ENCODE measurements around the gene ZNF701. TPM values are rescaled to one million over a fixed set of nuclear protein-coding genes. Genes with fewer than 3 reads are reported as not detected.

The ZNF701 gene
- polyA plus RNA-seq, 1 of the 3 experiments (the other 2 are of a cell fraction), result 3.8 TPM

DNA sequence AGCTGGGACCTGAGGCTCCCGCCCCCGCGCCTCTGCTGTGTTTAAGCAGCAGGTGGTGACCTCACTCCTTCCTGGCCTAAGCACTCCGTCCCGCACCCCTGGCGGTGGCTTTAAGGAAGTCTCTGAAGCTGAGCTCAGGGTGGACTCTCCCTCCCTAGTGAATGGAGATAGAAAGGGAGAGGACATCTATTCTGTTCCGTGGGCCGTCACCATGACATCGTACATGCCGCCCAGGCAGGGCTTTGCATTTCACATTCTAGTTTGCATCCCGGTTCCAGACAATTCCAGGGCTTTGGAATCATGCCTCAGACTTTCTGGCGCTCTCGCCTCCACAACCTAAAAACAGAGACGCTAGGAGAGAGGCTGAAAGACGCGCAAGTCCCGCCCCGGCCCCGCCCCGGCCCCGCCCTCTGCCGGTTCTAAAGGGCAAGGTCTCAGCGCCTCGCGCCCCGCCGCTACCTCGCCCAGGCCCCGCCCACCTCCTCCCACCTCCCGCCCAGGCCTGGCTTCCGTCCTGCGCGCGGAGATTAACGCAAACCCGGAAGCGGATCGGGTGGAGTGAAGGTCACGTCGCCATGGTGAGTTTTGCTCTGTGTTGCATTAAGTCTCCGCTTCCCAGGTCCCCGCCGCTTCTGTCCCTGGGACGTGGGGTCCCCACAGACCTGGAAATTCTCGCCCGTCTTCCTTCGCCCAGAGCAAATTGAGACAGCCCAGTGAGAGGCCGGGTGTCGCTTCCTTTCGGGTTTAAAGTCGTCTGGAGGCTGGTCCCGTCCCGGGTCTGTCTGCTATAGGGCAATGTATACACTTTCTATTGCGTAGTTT, 42.7 kb upstream of the ZNF701 start, which contains the start of gene ZNF808:
ZNF808 (plus strand) TSS at position 535 of the 822 bp plus-strand sequence. CDS start 15,617 bp downstream, outside the sequence.
- Histone ChIP-seq H2AFZ (ENCODE audit: low read depth) (peak within 1 kb of the TSS; percentile 93), H3K4me1 (ENCODE audit: control insufficient read depth in 1 of 2, insufficient read depth in 2 of 2, low read depth in 1 of 2, low read length in 1 of 2) (peaks cover 0 to 10% of the 10 kb centered on the region in 2 experiments; a peak in 1 of 4 replicates), H3K9me3 (no peaks in the 10 kb centered on the region), H3K4me3 (ENCODE audit: low read depth in 2 of 2, low read length in 1 of 2) (peak within 1 kb of the TSS; percentile 73 to 78), H3F3A (replicated peaks; ENCODE audit: insufficient read depth) (peaks cover 11% of the 10 kb centered on the region), H3K27me3 (ENCODE audit: insufficient read depth) (no peaks in the 10 kb centered on the region), H3K36me3 (replicated peaks in 1 of 2; ENCODE audit: control insufficient read depth in 1 of 2, insufficient read depth in 2 of 2, low read length in 1 of 2) (no peaks in the 10 kb centered on the region), H3K9ac (peak within 1 kb of the TSS; percentile 89), H3K4me2 (peak within 1 kb of the TSS; percentile 83), H3K9me2 (no peaks in the 10 kb centered on the region), H3K27ac (ENCODE audit: low read depth in 2 of 2, low read length in 1 of 2) (peak within 1 kb of the TSS; percentile 76 to 83), H4K20me1 (ENCODE audit: insufficient read depth) (no peaks in the 10 kb centered on the region), H3K79me2 (ENCODE audit: insufficient read depth) (peaks cover 23% of the 10 kb centered on the region)
- 9% methylated on average over 23 of the region's 54 CpGs for WGBS (ENCODE audit: low lambda C conversion rate)
- CTCF ChIA-PET, result interaction anchor here (1.2 to 1.4 kb wide), 2 partner anchors 7 to 38 kb away, joined by 3 read pairs; no protein-coding TSS in a partner anchor
- peak; percentile 92 for DNase-seq
- POLR2A ChIA-PET, result interaction anchor here (0.7 to 1.0 kb wide), 2 partner anchors 8 to 158 kb away, joined by 4 to 6 read pairs; partner anchors contain the start of gene ZNF880
- TF ChIP-seq MXI1 (IDR thresholded peaks at IDR 0.05; ENCODE audit: low read depth, low read length) (peak; percentile 33; the same call in 1 of the 2 replicates), GABPA (IDR thresholded peaks at IDR 0.05; ENCODE audit: low read depth) (peak; percentile 78), ELF1 (IDR thresholded peaks at IDR 0.05) (peak; percentile 90), RCOR1 (IDR thresholded peaks at IDR 0.05; ENCODE audit: low read length) (peak; percentile 22; the same call in 1 of the 2 replicates), MEF2A (IDR thresholded peaks at IDR 0.05; ENCODE audit: borderline replicate concordance, low read depth) (no peak), CHD2 (IDR thresholded peaks at IDR 0.05; ENCODE audit: low read length, partially characterized antibody) (peak; percentile 42), NRF1 (IDR thresholded peaks at IDR 0.05; ENCODE audit: low read depth, low read length) (peak; percentile 44), POLR2AphosphoS5 (IDR thresholded peaks at IDR 0.05; ENCODE audit: low read depth, low read length) (peak; percentile 85), TAF1 (IDR thresholded peaks at IDR 0.05; ENCODE audit: borderline replicate concordance, low read depth, low read length) (0 out of 2 replicates have a peak, but pooled peaks have one; percentile 10), YY1 (IDR thresholded peaks at IDR 0.05; ENCODE audit: low read depth) (peak; percentile 68; the same call in 1 of the 2 replicates), NFIC (IDR thresholded peaks at IDR 0.05; ENCODE audit: borderline replicate concordance) (no peak), RXRA (IDR thresholded peaks at IDR 0.05; ENCODE audit: borderline replicate concordance, low read depth) (no peak), RAD21 (IDR thresholded peaks at IDR 0.05; ENCODE audit: low read length) (peak; percentile 46), SMC3 (IDR thresholded peaks at IDR 0.05; ENCODE audit: low read depth, low read length) (no peak), FOSL2 (IDR thresholded peaks at IDR 0.05; ENCODE audit: borderline replicate concordance, low read depth) (0 out of 2 replicates have a peak, but pooled peaks have one; percentile 7), RFX5 (IDR thresholded peaks at IDR 0.05; ENCODE audit: low read length) (no peak)
- TF ChIP-seq, protein P1, sequence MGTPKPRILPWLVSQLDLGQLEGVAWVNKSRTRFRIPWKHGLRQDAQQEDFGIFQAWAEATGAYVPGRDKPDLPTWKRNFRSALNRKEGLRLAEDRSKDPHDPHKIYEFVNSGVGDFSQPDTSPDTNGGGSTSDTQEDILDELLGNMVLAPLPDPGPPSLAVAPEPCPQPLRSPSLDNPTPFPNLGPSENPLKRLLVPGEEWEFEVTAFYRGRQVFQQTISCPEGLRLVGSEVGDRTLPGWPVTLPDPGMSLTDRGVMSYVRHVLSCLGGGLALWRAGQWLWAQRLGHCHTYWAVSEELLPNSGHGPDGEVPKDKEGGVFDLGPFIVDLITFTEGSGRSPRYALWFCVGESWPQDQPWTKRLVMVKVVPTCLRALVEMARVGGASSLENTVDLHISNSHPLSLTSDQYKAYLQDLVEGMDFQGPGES (IDR thresholded peaks at IDR 0.05; ENCODE audit: low read depth, low read length), result no peak
- TF ChIP-seq, protein P2, sequence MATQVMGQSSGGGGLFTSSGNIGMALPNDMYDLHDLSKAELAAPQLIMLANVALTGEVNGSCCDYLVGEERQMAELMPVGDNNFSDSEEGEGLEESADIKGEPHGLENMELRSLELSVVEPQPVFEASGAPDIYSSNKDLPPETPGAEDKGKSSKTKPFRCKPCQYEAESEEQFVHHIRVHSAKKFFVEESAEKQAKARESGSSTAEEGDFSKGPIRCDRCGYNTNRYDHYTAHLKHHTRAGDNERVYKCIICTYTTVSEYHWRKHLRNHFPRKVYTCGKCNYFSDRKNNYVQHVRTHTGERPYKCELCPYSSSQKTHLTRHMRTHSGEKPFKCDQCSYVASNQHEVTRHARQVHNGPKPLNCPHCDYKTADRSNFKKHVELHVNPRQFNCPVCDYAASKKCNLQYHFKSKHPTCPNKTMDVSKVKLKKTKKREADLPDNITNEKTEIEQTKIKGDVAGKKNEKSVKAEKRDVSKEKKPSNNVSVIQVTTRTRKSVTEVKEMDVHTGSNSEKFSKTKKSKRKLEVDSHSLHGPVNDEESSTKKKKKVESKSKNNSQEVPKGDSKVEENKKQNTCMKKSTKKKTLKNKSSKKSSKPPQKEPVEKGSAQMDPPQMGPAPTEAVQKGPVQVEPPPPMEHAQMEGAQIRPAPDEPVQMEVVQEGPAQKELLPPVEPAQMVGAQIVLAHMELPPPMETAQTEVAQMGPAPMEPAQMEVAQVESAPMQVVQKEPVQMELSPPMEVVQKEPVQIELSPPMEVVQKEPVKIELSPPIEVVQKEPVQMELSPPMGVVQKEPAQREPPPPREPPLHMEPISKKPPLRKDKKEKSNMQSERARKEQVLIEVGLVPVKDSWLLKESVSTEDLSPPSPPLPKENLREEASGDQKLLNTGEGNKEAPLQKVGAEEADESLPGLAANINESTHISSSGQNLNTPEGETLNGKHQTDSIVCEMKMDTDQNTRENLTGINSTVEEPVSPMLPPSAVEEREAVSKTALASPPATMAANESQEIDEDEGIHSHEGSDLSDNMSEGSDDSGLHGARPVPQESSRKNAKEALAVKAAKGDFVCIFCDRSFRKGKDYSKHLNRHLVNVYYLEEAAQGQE (IDR thresholded peaks at IDR 0.05; ENCODE audit: low read depth, low read length), result no peak
- TF ChIP-seq, protein P3, sequence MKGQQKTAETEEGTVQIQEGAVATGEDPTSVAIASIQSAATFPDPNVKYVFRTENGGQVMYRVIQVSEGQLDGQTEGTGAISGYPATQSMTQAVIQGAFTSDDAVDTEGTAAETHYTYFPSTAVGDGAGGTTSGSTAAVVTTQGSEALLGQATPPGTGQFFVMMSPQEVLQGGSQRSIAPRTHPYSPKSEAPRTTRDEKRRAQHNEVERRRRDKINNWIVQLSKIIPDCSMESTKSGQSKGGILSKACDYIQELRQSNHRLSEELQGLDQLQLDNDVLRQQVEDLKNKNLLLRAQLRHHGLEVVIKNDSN (IDR thresholded peaks at IDR 0.05; ENCODE audit: borderline replicate concordance, low read depth), result no peak
- TF ChIP-seq, protein P4, sequence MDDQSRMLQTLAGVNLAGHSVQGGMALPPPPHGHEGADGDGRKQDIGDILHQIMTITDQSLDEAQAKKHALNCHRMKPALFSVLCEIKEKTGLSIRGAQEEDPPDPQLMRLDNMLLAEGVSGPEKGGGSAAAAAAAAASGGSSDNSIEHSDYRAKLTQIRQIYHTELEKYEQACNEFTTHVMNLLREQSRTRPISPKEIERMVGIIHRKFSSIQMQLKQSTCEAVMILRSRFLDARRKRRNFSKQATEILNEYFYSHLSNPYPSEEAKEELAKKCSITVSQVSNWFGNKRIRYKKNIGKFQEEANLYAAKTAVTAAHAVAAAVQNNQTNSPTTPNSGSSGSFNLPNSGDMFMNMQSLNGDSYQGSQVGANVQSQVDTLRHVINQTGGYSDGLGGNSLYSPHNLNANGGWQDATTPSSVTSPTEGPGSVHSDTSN (IDR thresholded peaks at IDR 0.05), result no peak
- TF ChIP-seq, protein P5, sequence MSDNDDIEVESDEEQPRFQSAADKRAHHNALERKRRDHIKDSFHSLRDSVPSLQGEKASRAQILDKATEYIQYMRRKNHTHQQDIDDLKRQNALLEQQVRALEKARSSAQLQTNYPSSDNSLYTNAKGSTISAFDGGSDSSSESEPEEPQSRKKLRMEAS (IDR thresholded peaks at IDR 0.05; ENCODE audit: low read depth), result peak; percentile 7
- TF ChIP-seq, protein P6, sequence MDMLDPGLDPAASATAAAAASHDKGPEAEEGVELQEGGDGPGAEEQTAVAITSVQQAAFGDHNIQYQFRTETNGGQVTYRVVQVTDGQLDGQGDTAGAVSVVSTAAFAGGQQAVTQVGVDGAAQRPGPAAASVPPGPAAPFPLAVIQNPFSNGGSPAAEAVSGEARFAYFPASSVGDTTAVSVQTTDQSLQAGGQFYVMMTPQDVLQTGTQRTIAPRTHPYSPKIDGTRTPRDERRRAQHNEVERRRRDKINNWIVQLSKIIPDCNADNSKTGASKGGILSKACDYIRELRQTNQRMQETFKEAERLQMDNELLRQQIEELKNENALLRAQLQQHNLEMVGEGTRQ (IDR thresholded peaks at IDR 0.05; ENCODE audit: borderline replicate concordance, low read depth, low read length), result no peak

All from SK-N-SH (cell line).